HepG2 (cell line): Measurements from ENCODE around the gene AMPH. TPM values are rescaled to one million over a fixed set of nuclear protein-coding genes. Genes with fewer than 3 reads are reported as not detected.

ENCODE experiments used
- ATAC-seq: fragments of 200-7000 bp; cut with Tn5 transposase; 3 replicates; pipeline ENCODE4 v1.9.1; 2020; ENCODE audit warnings: mild to moderate bottlenecking, moderate library complexity
- BruUV-seq: library from RNA; stranded (reverse); fragments of 400-500 nt; replicated peaks from 2 replicates; lab custom pipeline; 2021; lab: Mats Ljungman, UMichigan
- CTCF ChIA-PET: fragments of 300-600 bp; formaldehyde crosslinking; extraction: SDS; loops from one replicate; lab custom pipeline; 2021; ENCODE audit warnings: low total read pairs, inconsistent platforms, low intra/inter-chr PET ratio; lab: Yijun Ruan, JAX
- POLR2A ChIA-PET: fragments of 350-600 bp; sonication (Branson Sonifier 250); formaldehyde crosslinking; loops from one replicate; lab custom pipeline; 2020; ENCODE audit warnings: antibody characterized with exemption, inconsistent platforms; lab: Yijun Ruan, JAX
- DNase-seq: peaks from one replicate; pipeline ENCODE4 v3.0.0-alpha.2; 2015; ENCODE audit warnings: low spot score
- FAIRE-seq: peaks from 3 replicates; lab custom pipeline; 2011; peaks lifted over from hg19 to GRCh38; lab: Jason Lieb, UNC
- H2AFZ ChIP-seq: one replicate; pipeline ENCODE4 v1.6.1; 2011; ENCODE audit warnings: low read length, inconsistent platforms
- H3K27ac ChIP-seq: fragments of 300-600 bp; 3 replicates; pipeline ENCODE4 v1.8.0; 2011; ENCODE audit warnings: mixed run types, mild to moderate bottlenecking, mixed read lengths, low read length, inconsistent platforms; ENCODE audit not compliant: insufficient read depth; ENCODE audit errors: extremely low read length
- H3K27me3 ChIP-seq, 2 experiments: fragments of 200-600 bp in 1 of 2; 2 replicates in 1 of 2; 3 replicates in 1 of 2; pipeline versions ENCODE4 v1.6.0 to v1.8.0; 2011; ENCODE audit warnings: low read length in 2 of 2, mild to moderate bottlenecking in 2 of 2, moderate library complexity in 2 of 2, inconsistent platforms in 1 of 2; ENCODE audit not compliant: insufficient read depth in 2 of 2, control insufficient read depth in 1 of 2
- H3K36me3 ChIP-seq, 2 experiments: fragments of 200-600 bp in 1 of 2; replicated peaks in 1 of 2; 2 replicates in 1 of 2; 3 replicates in 1 of 2; pipeline versions ENCODE4 v1.5.1 to v1.8.0; 2011; ENCODE audit warnings: low read length in 2 of 2, inconsistent platforms in 1 of 2; ENCODE audit not compliant: insufficient read depth in 2 of 2, control insufficient read depth in 1 of 2
- H3K4me1 ChIP-seq: 2 replicates; pipeline ENCODE4 v1.5.1; 2012; ENCODE audit warnings: low read length, inconsistent platforms; ENCODE audit not compliant: insufficient read depth
- H3K4me2 ChIP-seq: 2 replicates; pipeline ENCODE4 v1.6.0; 2011; ENCODE audit warnings: low read depth, low read length, inconsistent platforms
- H3K4me3 ChIP-seq, 3 experiments: fragments of 200-600 bp in 1 of 3; sonication (generic), shearing (Covaris generic) in 1 of 3; replicated peaks in 1 of 3; 2 replicates each; pipeline ENCODE4 v1.5.1; 2011 to 2016; ENCODE audit warnings: low read length in 3 of 3, inconsistent platforms in 2 of 3, low read depth in 2 of 3, mild to moderate bottlenecking in 2 of 3, control low read depth in 1 of 3, mixed read lengths in 1 of 3; ENCODE audit not compliant: insufficient read depth in 1 of 3
- H3K79me2 ChIP-seq: one replicate; pipeline ENCODE4 v1.6.1; 2011; ENCODE audit warnings: low read length, inconsistent platforms; ENCODE audit not compliant: insufficient read depth
- H3K9ac ChIP-seq: 2 replicates; pipeline ENCODE4 v1.6.0; 2011; ENCODE audit warnings: mild to moderate bottlenecking, low read depth, low read length, inconsistent platforms; ENCODE audit not compliant: insufficient read depth
- H3K9me3 ChIP-seq: 2 replicates; pipeline ENCODE4 v1.5.1; 2012; ENCODE audit warnings: mild to moderate bottlenecking, low read length
- H4K20me1 ChIP-seq: 2 replicates; pipeline ENCODE4 v1.6.0; 2011; ENCODE audit warnings: inconsistent platforms, mild to moderate bottlenecking, low read length, moderate library complexity; ENCODE audit not compliant: insufficient read depth
- AGO1 ChIP-seq: fragments of 200-400 bp; formaldehyde crosslinking; IDR thresholded peaks from 2 replicates; pipeline ENCODE4 v1.6.1; 2017; ENCODE audit warnings: mild to moderate bottlenecking, low read depth, low read length, moderate library complexity; ENCODE audit not compliant: poor library complexity, severe bottlenecking
- BCLAF1 ChIP-seq: fragments of 450-650 bp; IDR thresholded peaks from 2 replicates; pipeline ENCODE4 v1.6.1; 2017; ENCODE audit warnings: mild to moderate bottlenecking
- EEA1 ChIP-seq: sonication (generic); formaldehyde crosslinking; IDR thresholded peaks from 2 replicates; pipeline ENCODE4 v1.5.1; 2020; ENCODE audit warnings: mild to moderate bottlenecking, missing genetic modification reagents, borderline replicate concordance
- MIER2 ChIP-seq: IDR thresholded peaks from 2 replicates; pipeline ENCODE4 v1.6.1; 2016; ENCODE audit warnings: missing biosample characterization, missing genetic modification reagents
- NFYB ChIP-seq: sonication (generic); formaldehyde crosslinking; IDR thresholded peaks from 2 replicates; pipeline ENCODE4 v1.4.0; 2020; ENCODE audit warnings: missing genetic modification reagents
- SMARCE1 ChIP-seq: fragments of 450-650 bp; IDR thresholded peaks from 2 replicates; pipeline ENCODE4 v1.6.1; 2017; ENCODE audit warnings: borderline replicate concordance
- ZNF337 ChIP-seq: sonication (generic); formaldehyde crosslinking; IDR thresholded peaks from 2 replicates; pipeline ENCODE4 v1.5.1; 2020; ENCODE audit warnings: missing genetic modification reagents, low read depth, mild to moderate bottlenecking, borderline replicate concordance
- ZNF33B ChIP-seq: sonication (generic); formaldehyde crosslinking; IDR thresholded peaks from 2 replicates; pipeline ENCODE4 v1.5.1; 2020; ENCODE audit warnings: mild to moderate bottlenecking, missing genetic modification reagents
- ZNF678 ChIP-seq: sonication (generic); formaldehyde crosslinking; IDR thresholded peaks from 2 replicates; pipeline ENCODE4 v1.4.0; 2020; ENCODE audit warnings: mild to moderate bottlenecking, missing genetic modification reagents
- ZNF839 ChIP-seq: sonication (generic); formaldehyde crosslinking; IDR thresholded peaks from 2 replicates; pipeline ENCODE4 v1.4.0; 2020; ENCODE audit warnings: missing genetic modification reagents, mild to moderate bottlenecking, borderline replicate concordance
- WGBS: methylation state at CpG from one replicate; pipeline ENCODE4 v1.1.6; 2017; ENCODE audit warnings: low lambda C conversion rate; 5-methylcytosine and 5-hydroxymethylcytosine counted together
- in situ Hi-C: cut with HindIII; loops from 2 replicates; pipeline ENCODE4 v1.10.0; 2017; ENCODE audit warnings: low pct_unique_long_range_greater_than_20kb; ENCODE audit not compliant: extremely low pct_ligation_motif_present
- intact Hi-C: fragments of 100-400 bp; cut with micrococcal nuclease; formaldehyde crosslinking; loops from one replicate; pipeline ENCODE4 v1.10.0; 2022; ENCODE audit not compliant: unreplicated experiment
- polyA plus RNA-seq, 8 experiments: library from polyadenylated mRNA; depleted of rRNA in 3 of 8; stranded (reverse) in 7 of 8; unstranded in 1 of 8; fragments of >200 nt; fragmentation: Illumina TruSeq in 4 of 8; extraction: Trizol in 4 of 8; gene quantifications; 2 replicates each; pipeline versions ENCODE4 v1.2.1 to v1.2.3, GENCODE V29; 2011 to 2016; ENCODE audit warnings: low read depth in 4 of 8, missing spikeins in 1 of 8, mixed read lengths in 1 of 8; ENCODE audit not compliant: insufficient read depth in 1 of 8
- total RNA-seq, 5 experiments: library from RNA; depleted of rRNA; stranded (reverse); fragments of >200 nt; fragmentation: Illumina TruSeq; extraction: Trizol; gene quantifications; 2 replicates each; pipeline ENCODE4 v1.2.3, GENCODE V29; 2016; ENCODE audit warnings: low read depth in 1 of 5
- TF ChIP-seq, protein P1 (sequence below): fragments of 450-650 bp; IDR thresholded peaks from 2 replicates; pipeline ENCODE4 v1.6.1; 2017
- TF ChIP-seq, protein P2 (sequence below), 2 experiments: IDR thresholded peaks; 2 replicates each; pipeline ENCODE4 v1.6.1; 2011 to 2012; ENCODE audit warnings: low read length in 2 of 2, borderline replicate concordance in 1 of 2, low read depth in 1 of 2, mild to moderate bottlenecking in 1 of 2, moderate library complexity in 1 of 2

Gene AMPH
- total and polyA plus RNA-seq, 2 of the 13 experiments (the other 11 are each of a cell fraction or from before 2014, with no cell fraction given): not detected

GRCh38 chr7:38518541-38518940, 112.6 kb downstream of the AMPH start (continued):
- no peak for TF ChIP-seq ZNF337 (CRISPR knock-in tag)
- TF ChIP-seq SMARCE1: no peak
- no peak for TF ChIP-seq NFYB
- no peak for TF ChIP-seq ZNF839 (CRISPR knock-in tag)
- TF ChIP-seq EEA1: no peak

DNA sequence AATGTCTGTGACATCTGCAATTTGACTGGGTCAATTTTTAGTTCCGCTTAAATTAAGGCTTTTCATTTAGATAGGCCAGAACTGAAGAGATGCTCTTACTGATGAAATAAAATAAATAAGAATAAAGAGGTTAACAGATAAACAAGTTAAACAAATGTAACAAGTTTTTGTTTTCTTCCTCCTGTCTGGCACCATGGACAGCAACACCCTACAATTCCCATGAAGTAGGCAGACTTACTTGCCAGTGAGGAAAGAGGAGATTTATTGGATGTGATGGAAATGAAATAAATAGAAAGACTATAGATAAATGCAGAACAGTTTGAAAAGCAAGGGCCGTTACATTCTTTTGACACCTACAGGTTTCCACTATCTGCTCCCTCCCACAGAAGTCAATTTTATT, 118.5 kb downstream of the AMPH start:
- Histone ChIP-seq H3K27me3 (no peaks in the 10 kb centered on the region), H3K4me1 (no peaks in the 10 kb centered on the region), H3K9me3 (peaks cover 22% of the 10 kb centered on the region; the same call in 1 of the 2 replicates), H3K79me2 (no peaks in the 10 kb centered on the region), H3K36me3 (no peaks in the 10 kb centered on the region), H4K20me1 (no peaks in the 10 kb centered on the region), H3K27ac (no peak overlapping the region), H3K9ac (no peak overlapping the region), H3K4me3 (no peak overlapping the region), H2AFZ (no peak overlapping the region), H3K4me2 (no peak overlapping the region)
- no peak for ATAC-seq
- CTCF ChIA-PET: no interaction called here
- WGBS: 30% methylated on average over 2 of the region's 2 CpGs
- BruUV-seq: no TSS peak
- in situ Hi-C loops (no loop called here), intact Hi-C loops (no loop called here)
- no peak for FAIRE-seq
- POLR2A ChIA-PET: no interaction called here
- TF ChIP-seq ZNF678 (CRISPR knock-in tag) (no peak), BCLAF1 (no peak), AGO1 (no peak), ZNF33B (CRISPR knock-in tag) (no peak), MIER2 (CRISPR knock-in tag) (peak; percentile 72)
- TF ChIP-seq, protein P1, sequence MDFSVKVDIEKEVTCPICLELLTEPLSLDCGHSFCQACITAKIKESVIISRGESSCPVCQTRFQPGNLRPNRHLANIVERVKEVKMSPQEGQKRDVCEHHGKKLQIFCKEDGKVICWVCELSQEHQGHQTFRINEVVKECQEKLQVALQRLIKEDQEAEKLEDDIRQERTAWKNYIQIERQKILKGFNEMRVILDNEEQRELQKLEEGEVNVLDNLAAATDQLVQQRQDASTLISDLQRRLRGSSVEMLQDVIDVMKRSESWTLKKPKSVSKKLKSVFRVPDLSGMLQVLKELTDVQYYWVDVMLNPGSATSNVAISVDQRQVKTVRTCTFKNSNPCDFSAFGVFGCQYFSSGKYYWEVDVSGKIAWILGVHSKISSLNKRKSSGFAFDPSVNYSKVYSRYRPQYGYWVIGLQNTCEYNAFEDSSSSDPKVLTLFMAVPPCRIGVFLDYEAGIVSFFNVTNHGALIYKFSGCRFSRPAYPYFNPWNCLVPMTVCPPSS: no peak
- TF ChIP-seq, protein P2, sequence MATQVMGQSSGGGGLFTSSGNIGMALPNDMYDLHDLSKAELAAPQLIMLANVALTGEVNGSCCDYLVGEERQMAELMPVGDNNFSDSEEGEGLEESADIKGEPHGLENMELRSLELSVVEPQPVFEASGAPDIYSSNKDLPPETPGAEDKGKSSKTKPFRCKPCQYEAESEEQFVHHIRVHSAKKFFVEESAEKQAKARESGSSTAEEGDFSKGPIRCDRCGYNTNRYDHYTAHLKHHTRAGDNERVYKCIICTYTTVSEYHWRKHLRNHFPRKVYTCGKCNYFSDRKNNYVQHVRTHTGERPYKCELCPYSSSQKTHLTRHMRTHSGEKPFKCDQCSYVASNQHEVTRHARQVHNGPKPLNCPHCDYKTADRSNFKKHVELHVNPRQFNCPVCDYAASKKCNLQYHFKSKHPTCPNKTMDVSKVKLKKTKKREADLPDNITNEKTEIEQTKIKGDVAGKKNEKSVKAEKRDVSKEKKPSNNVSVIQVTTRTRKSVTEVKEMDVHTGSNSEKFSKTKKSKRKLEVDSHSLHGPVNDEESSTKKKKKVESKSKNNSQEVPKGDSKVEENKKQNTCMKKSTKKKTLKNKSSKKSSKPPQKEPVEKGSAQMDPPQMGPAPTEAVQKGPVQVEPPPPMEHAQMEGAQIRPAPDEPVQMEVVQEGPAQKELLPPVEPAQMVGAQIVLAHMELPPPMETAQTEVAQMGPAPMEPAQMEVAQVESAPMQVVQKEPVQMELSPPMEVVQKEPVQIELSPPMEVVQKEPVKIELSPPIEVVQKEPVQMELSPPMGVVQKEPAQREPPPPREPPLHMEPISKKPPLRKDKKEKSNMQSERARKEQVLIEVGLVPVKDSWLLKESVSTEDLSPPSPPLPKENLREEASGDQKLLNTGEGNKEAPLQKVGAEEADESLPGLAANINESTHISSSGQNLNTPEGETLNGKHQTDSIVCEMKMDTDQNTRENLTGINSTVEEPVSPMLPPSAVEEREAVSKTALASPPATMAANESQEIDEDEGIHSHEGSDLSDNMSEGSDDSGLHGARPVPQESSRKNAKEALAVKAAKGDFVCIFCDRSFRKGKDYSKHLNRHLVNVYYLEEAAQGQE (IDR thresholded peaks at IDR 0.05; ENCODE audit: borderline replicate concordance in 1 of 2, low read depth in 1 of 2, low read length in 2 of 2): peak; percentile 14 to 88
- DNase-seq: no peak
